AG04449 (cell line): ENCODE measurements around the gene EPB41L4B.

Experiments
- CTCF ChIA-PET: fragments of 350-600 bp; formaldehyde crosslinking; extraction: SDS; loops from one replicate; lab custom pipeline; 2021; ENCODE audit warnings: antibody characterized with exemption; lab: Yijun Ruan, JAX
- POLR2A ChIA-PET: fragments of 400-600, 350-600 bp; formaldehyde crosslinking; extraction: SDS; loops from one replicate; lab custom pipeline; 2020; ENCODE audit warnings: antibody characterized with exemption, inconsistent platforms; lab: Yijun Ruan, JAX
- DNase-seq: peaks from one replicate; pipeline ENCODE4 v3.0.0-alpha.2; 2010; ENCODE audit warnings: low read depth, low spot score
- H3K4me3 ChIP-seq: 2 replicates; pipeline ENCODE4 v1.5.1; 2011; ENCODE audit warnings: low read depth, mild to moderate bottlenecking, control low read depth, low read length
- CTCF ChIP-seq: IDR thresholded peaks from one replicate; pipeline ENCODE4 v1.5.1; 2011; ENCODE audit warnings: mild to moderate bottlenecking, moderate library complexity, low read length, control low read depth, inconsistent platforms; ENCODE audit not compliant: insufficient read depth; ENCODE audit errors: missing control alignments

Gene EPB41L4B

GRCh38 chr9:109166171-109166770 lies 154.6 kb downstream of the EPB41L4B start:
- no peak for DNase-seq
- CTCF ChIA-PET, result no interaction called here
- POLR2A ChIA-PET, result no interaction called here
- no peak overlapping the region for H3K4me3 ChIP-seq
- no peak for TF ChIP-seq CTCF

GRCh38 chr9:109164042-109164441 lies 156.8 kb downstream of the EPB41L4B start:
- ChIA-PET CTCF (no interaction called here), POLR2A (no interaction called here)
- TF ChIP-seq CTCF, result no peak
- no peak for DNase-seq
- H3K4me3 ChIP-seq, result no peak overlapping the region

GRCh38 chr9:109163194-109163593 lies 157.7 kb downstream of the EPB41L4B start:
- CTCF ChIA-PET, result no interaction called here

GRCh38 chr9:109162677-109163076 lies 158.2 kb downstream of the EPB41L4B start:
- DNase-seq, result no peak
- TF ChIP-seq CTCF, result no peak
- POLR2A ChIA-PET, result no interaction called here
- H3K4me3 ChIP-seq, result no peak overlapping the region
- CTCF ChIA-PET, result no interaction called here

More at GRCh38 chr9:109163194-109163593, 157.7 kb downstream of the EPB41L4B start:
- no peak for DNase-seq
- no peak for TF ChIP-seq CTCF
- no peak overlapping the region for H3K4me3 ChIP-seq
- POLR2A ChIA-PET, result no interaction called here

- no peak for DNase-seq
- H3K4me3 ChIP-seq, result no peak overlapping the region
- POLR2A ChIA-PET, result no interaction called here
- no peak for TF ChIP-seq CTCF
- CTCF ChIA-PET, result interaction anchor here (2.6 kb wide), 1 partner anchor 19 kb away, joined by 6 read pairs; no protein-coding TSS in a partner anchor
Observed at GRCh38 chr9:109161471-109161870, 159.4 kb downstream of the EPB41L4B start.

- no peak for DNase-seq
- ChIA-PET CTCF (interaction anchor here (0.6 to 2.6 kb wide), 3 partner anchors 11 to 242 kb away, joined by 3 to 6 read pairs (median 3); no protein-coding TSS in a partner anchor), POLR2A (no interaction called here)
- no peak for TF ChIP-seq CTCF
- H3K4me3 ChIP-seq, result no peak overlapping the region
Observed at GRCh38 chr9:109159583-109159982, 161.3 kb downstream of the EPB41L4B start.
